Subcutaneous adipose tissue (tissue), 4 donors: Measurements from ENCODE around the gene SPNS2. TPM values are rescaled to one million over a fixed set of nuclear protein-coding genes. Genes with fewer than 3 reads are reported as not detected.

Experiments used
- CTCF ChIP-seq: fragments of 450-650 bp; IDR thresholded peaks from one replicate; pipeline ENCODE4 v1.5.1; 2016; ENCODE audit warnings: low read depth, mild to moderate bottlenecking, control low read depth, antibody characterized with exemption, moderate library complexity
- total RNA-seq, 4 donors: library from RNA; depleted of rRNA; stranded (reverse); fragments of >200 nt; gene quantifications; one replicate each; pipeline ENCODE4 v1.1.0, GENCODE V29; 2016

Gene SPNS2
- total RNA-seq, 4 donors from 2014 or later: 3.2 to 31.8 (median 13.4) TPM

GRCh38 chr17:4557626-4558346 is 59.1 kb downstream of the SPNS2 start:
- no peak for TF ChIP-seq CTCF

- TF ChIP-seq CTCF: no peak
Observed at GRCh38 chr17:4558347-4558971, 59.8 kb downstream of the SPNS2 start.

GRCh38 chr17:4559139-4559791 is 60.6 kb downstream of the SPNS2 start:
- TF ChIP-seq CTCF: no peak

- TF ChIP-seq CTCF: no peak
Observed at GRCh38 chr17:4559966-4560365, 61.3 kb downstream of the SPNS2 start.

GRCh38 chr17:4560421-4560820 is 61.7 kb downstream of the SPNS2 start, which contains the start of gene GGT6:
Gene GGT6 (minus strand): TSS chr17:4560577. CDS start chr17:4560521, 56 bp downstream.
- TF ChIP-seq CTCF: no peak

- TF ChIP-seq CTCF: no peak
Observed at GRCh38 chr17:4560837-4561256, 62.2 kb downstream of the SPNS2 start.
